ENCODE results near the gene ZDHHC11. TPM values are rescaled to one million over a fixed set of nuclear protein-coding genes. Genes with fewer than 3 reads are reported as not detected.
A peak's percentile ranks its signal among the peaks of the same experiment; 100 is the strongest.
"Not testable (repeated sequence)": the region's sequence is repeated elsewhere in the genome, so short reads cannot be mapped to it uniquely, and the experiment has no call there.

Gene ZDHHC11
- total RNA-seq, 1 donor from 2014 or later = 11.2 TPM

- peak; percentile 1 for ATAC-seq
Measured at GRCh38 chr5:774854-775505, 75.8 kb downstream of the ZDHHC11 start.

- ATAC-seq = not testable (repeated sequence)
Measured at GRCh38 chr5:774304-774703, 76.5 kb downstream of the ZDHHC11 start.

- ATAC-seq = peak; percentile 4
Measured at GRCh38 chr5:773517-774264, 77.1 kb downstream of the ZDHHC11 start.

- not testable (repeated sequence) for ATAC-seq
Measured at GRCh38 chr5:772931-773330, 77.9 kb downstream of the ZDHHC11 start.

- not testable (repeated sequence) for ATAC-seq
Measured at GRCh38 chr5:772547-772890, 78.3 kb downstream of the ZDHHC11 start.

- ATAC-seq = not testable (repeated sequence)
Measured at GRCh38 chr5:771841-772546, 78.8 kb downstream of the ZDHHC11 start.

- ATAC-seq = not testable (repeated sequence)
Measured at GRCh38 chr5:771087-771781, 79.6 kb downstream of the ZDHHC11 start.

- ATAC-seq = peak; percentile 7
Measured at GRCh38 chr5:770585-770984, 80.2 kb downstream of the ZDHHC11 start.

- ATAC-seq = not testable (repeated sequence)
Measured at GRCh38 chr5:769485-770145, 81.2 kb downstream of the ZDHHC11 start.

GRCh38 chr5:766666-767431 lies 83.9 kb downstream of the ZDHHC11 start:
- no peak for ATAC-seq

GRCh38 chr5:765948-766631 lies 84.7 kb downstream of the ZDHHC11 start:
- ATAC-seq = no peak

- no peak for ATAC-seq
Measured at GRCh38 chr5:763998-764781, 86.6 kb downstream of the ZDHHC11 start.

GRCh38 chr5:763397-763796 lies 87.4 kb downstream of the ZDHHC11 start:
- ATAC-seq = no peak

GRCh38 chr5:762996-763395 lies 87.8 kb downstream of the ZDHHC11 start:
- ATAC-seq = not testable (repeated sequence)

GRCh38 chr5:761854-762710 lies 88.7 kb downstream of the ZDHHC11 start:
- ATAC-seq = peak; percentile 81

GRCh38 chr5:761059-761771 lies 89.6 kb downstream of the ZDHHC11 start:
- no peak for ATAC-seq

- no peak for ATAC-seq
Measured at GRCh38 chr5:760363-761058, 90.3 kb downstream of the ZDHHC11 start.

Data from esophagus mucosa (tissue), 1 donor.